ENCODE data around the gene LENG1. TPM values are rescaled to one million over a fixed set of nuclear protein-coding genes. Genes with fewer than 3 reads are reported as not detected.

Gene LENG1
- total and polyA plus RNA-seq, 12 donors = 5.4 to 16.9 (median 7.2) TPM

GRCh38 chr19:54127688-54128440, 31.7 kb downstream of the LENG1 start:
- no peak overlapping the region for H3K27ac ChIP-seq
- whole genome bisulfite sequencing, 2 donors = 93 to 94% methylated on average over 39 to 44 of the region's 44 CpGs

DNA sequence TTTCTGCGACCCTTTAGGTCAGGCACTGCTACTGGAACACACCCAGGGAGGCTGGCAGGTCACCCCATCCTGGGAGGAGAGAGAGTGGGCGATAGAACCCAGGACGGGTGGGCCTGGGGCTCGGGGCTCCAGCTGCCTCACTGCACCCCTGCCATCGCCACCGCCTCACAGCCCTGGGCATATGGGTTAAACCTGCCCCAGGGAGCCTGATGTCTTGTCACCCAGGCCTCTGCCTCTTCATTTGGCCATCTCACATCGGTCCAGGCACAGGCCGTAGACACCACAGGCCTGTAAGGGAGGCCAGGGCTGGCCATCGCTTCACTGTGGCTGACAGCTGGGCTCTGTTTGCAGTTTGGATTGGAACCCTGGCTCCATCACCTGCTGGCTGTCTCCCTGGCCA, 33.8 kb downstream of the LENG1 start:
- 88 to 92% methylated on average over 9 of the region's 9 CpGs for WGBS, 2 donors
- peaks cover 7 to 95% (median 81%) of the 10 kb centered on the region in 9 donors for H3K36me3 ChIP-seq
- no peak for DNase-seq
- H3K9me3 ChIP-seq = no peaks in the 10 kb centered on the region
- H3K27ac ChIP-seq = no peak overlapping the region
- intact Hi-C loops (cut with DNase I) = no loop called here
- H3K4me1 ChIP-seq = no peaks in the 10 kb centered on the region
- H3K27me3 ChIP-seq = no peaks in the 10 kb centered on the region
- no peak overlapping the region for H3K4me3 ChIP-seq
- no peak for ATAC-seq
- TF ChIP-seq, protein P1, sequence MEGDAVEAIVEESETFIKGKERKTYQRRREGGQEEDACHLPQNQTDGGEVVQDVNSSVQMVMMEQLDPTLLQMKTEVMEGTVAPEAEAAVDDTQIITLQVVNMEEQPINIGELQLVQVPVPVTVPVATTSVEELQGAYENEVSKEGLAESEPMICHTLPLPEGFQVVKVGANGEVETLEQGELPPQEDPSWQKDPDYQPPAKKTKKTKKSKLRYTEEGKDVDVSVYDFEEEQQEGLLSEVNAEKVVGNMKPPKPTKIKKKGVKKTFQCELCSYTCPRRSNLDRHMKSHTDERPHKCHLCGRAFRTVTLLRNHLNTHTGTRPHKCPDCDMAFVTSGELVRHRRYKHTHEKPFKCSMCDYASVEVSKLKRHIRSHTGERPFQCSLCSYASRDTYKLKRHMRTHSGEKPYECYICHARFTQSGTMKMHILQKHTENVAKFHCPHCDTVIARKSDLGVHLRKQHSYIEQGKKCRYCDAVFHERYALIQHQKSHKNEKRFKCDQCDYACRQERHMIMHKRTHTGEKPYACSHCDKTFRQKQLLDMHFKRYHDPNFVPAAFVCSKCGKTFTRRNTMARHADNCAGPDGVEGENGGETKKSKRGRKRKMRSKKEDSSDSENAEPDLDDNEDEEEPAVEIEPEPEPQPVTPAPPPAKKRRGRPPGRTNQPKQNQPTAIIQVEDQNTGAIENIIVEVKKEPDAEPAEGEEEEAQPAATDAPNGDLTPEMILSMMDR (IDR thresholded peaks at IDR 0.05) = no peak

More at GRCh38 chr19:54127688-54128440, 31.7 kb downstream of the LENG1 start:
- TF ChIP-seq, protein P1 (IDR thresholded peaks at IDR 0.05) = no peak
- Histone ChIP-seq H3K9me3 (no peaks in the 10 kb centered on the region), H3K4me1 (no peaks in the 10 kb centered on the region), H3K27me3 (no peaks in the 10 kb centered on the region), H3K36me3 (peaks cover 4 to 95% (median 67%) of the 10 kb centered on the region in 9 donors), H3K4me3 (no peak overlapping the region)
- intact Hi-C loops (cut with DNase I) = no loop called here
- DNase-seq (no peak), ATAC-seq (no peak)

- WGBS, 2 donors = 92 to 94% methylated on average over 19 of the region's 19 CpGs
- DNase-seq = no peak
- intact Hi-C loops (cut with DNase I) = no loop called here
- H3K27me3 ChIP-seq = no peaks in the 10 kb centered on the region
- TF ChIP-seq, protein P1 (IDR thresholded peaks at IDR 0.05) = no peak
- ATAC-seq = no peak
- H3K27ac ChIP-seq = no peak overlapping the region
- peaks cover 7 to 100% (median 89%) of the 10 kb centered on the region in 9 donors for H3K36me3 ChIP-seq
- no peaks in the 10 kb centered on the region for H3K9me3 ChIP-seq
- no peaks in the 10 kb centered on the region for H3K4me1 ChIP-seq
- H3K4me3 ChIP-seq = no peak overlapping the region
Observed at GRCh38 chr19:54124393-54124792, 35.1 kb downstream of the LENG1 start.

- H3K4me3 ChIP-seq = no peak overlapping the region
- no peaks in the 10 kb centered on the region for H3K9me3 ChIP-seq
- ATAC-seq = no peak
- H3K27ac ChIP-seq = no peak overlapping the region
- H3K4me1 ChIP-seq = no peaks in the 10 kb centered on the region
- H3K27me3 ChIP-seq = no peaks in the 10 kb centered on the region
- TF ChIP-seq, protein P1 (IDR thresholded peaks at IDR 0.05) = no peak
- 95 to 97% methylated on average over 15 to 17 of the region's 17 CpGs for WGBS, 2 donors
- no peak for DNase-seq
- intact Hi-C loops (cut with DNase I) = no loop called here
- peaks cover 4 to 100% (median 87%) of the 10 kb centered on the region in 9 donors for H3K36me3 ChIP-seq
Observed at GRCh38 chr19:54123682-54124081, 35.8 kb downstream of the LENG1 start.

Measured in heart right ventricle (tissue), 16 donors.